BE2C (cell line): ENCODE results near the gene THOC6.

Source experiments
- DNase-seq: peaks from one replicate; pipeline ENCODE4 v3.0.0-alpha.2; 2020
- H3K27me3 ChIP-seq: fragments of 250-450 bp; sonication (Bioruptor Pico); 2 replicates; pipeline ENCODE4 v1.5.1; 2020; ENCODE audit warnings: mild to moderate bottlenecking
- H3K36me3 ChIP-seq: fragments of 250-450 bp; sonication (Bioruptor Pico); 2 replicates; pipeline ENCODE4 v1.5.1; 2020; ENCODE audit warnings: mild to moderate bottlenecking
- H3K4me1 ChIP-seq: fragments of 250-450 bp; sonication (Bioruptor Pico); 2 replicates; pipeline ENCODE4 v1.5.1; 2020
- H3K4me3 ChIP-seq: 2 replicates; pipeline ENCODE4 v1.5.1; 2011; ENCODE audit warnings: low read depth, low read length
- H3K9me3 ChIP-seq: fragments of 250-450 bp; sonication (Bioruptor Pico); 2 replicates; pipeline ENCODE4 v1.5.1; 2020
- CTCF ChIP-seq: IDR thresholded peaks from 2 replicates; pipeline ENCODE4 v1.5.1; 2012; ENCODE audit warnings: mild to moderate bottlenecking, low read depth, low read length

Gene THOC6

GRCh38 chr16:3028716-3029319 lies 5.0 kb downstream of the THOC6 start:
- H3K9me3 ChIP-seq = no peaks in the 10 kb centered on the region
- no peak for DNase-seq
- peaks cover 56% of the 10 kb centered on the region for H3K27me3 ChIP-seq
- H3K4me1 ChIP-seq = peaks cover 11% of the 10 kb centered on the region
- TF ChIP-seq CTCF = no peak
- no peak overlapping the region for H3K4me3 ChIP-seq
- H3K36me3 ChIP-seq = peaks cover 19% of the 10 kb centered on the region

- no peak for TF ChIP-seq CTCF
- peaks cover 19% of the 10 kb centered on the region for H3K36me3 ChIP-seq
- no peak overlapping the region for H3K4me3 ChIP-seq
- peaks cover 11% of the 10 kb centered on the region for H3K4me1 ChIP-seq
- no peaks in the 10 kb centered on the region for H3K9me3 ChIP-seq
- DNase-seq = no peak
- peaks cover 64% of the 10 kb centered on the region for H3K27me3 ChIP-seq
These were observed 5.8 kb downstream of the THOC6 start for GRCh38 chr16:3029491-3030221.

GRCh38 chr16:3030222-3031212 lies 6.7 kb downstream of the THOC6 start:
- peaks cover 11% of the 10 kb centered on the region for H3K4me1 ChIP-seq
- H3K4me3 ChIP-seq = no peak overlapping the region
- DNase-seq = no peak
- peaks cover 72% of the 10 kb centered on the region for H3K27me3 ChIP-seq
- H3K9me3 ChIP-seq = no peaks in the 10 kb centered on the region
- peaks cover 19% of the 10 kb centered on the region for H3K36me3 ChIP-seq
- no peak for TF ChIP-seq CTCF

- no peak for DNase-seq
- Histone ChIP-seq H3K27me3 (peaks cover 93% of the 10 kb centered on the region), H3K4me3 (no peak overlapping the region), H3K9me3 (no peaks in the 10 kb centered on the region), H3K36me3 (no peaks in the 10 kb centered on the region), H3K4me1 (peaks cover 11% of the 10 kb centered on the region)
- TF ChIP-seq CTCF = no peak
These were observed 8.8 kb downstream of the THOC6 start for GRCh38 chr16:3032624-3033023.

- no peaks in the 10 kb centered on the region for H3K36me3 ChIP-seq
- no peak for TF ChIP-seq CTCF
- H3K27me3 ChIP-seq = peaks cover 99% of the 10 kb centered on the region
- DNase-seq = no peak
- peaks cover 3% of the 10 kb centered on the region; the same call in 1 of the 2 replicates for H3K4me1 ChIP-seq
- H3K9me3 ChIP-seq = no peaks in the 10 kb centered on the region
- H3K4me3 ChIP-seq = no peak overlapping the region
These were observed 11.6 kb downstream of the THOC6 start for GRCh38 chr16:3035289-3035971.
